ENCODE measurements around the gene SDK2.

DNA sequence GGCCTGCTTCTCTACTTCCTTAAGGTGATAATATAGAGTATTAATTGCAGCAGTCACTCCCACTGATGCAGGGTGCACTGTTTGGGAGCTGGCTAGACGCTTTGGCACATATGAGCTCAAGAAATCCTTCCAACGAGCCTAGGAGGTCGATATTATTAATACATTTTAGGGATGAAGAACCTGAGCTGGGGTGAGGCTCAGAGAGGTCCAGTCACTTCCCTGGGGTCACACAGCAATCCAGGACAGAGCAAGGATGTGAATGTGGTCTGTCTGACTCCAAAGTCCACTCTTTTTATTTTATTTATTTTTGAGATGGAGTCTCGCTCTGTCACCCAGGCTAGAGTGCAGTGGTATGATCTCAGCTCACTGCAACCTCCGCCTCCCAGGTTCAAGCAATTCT is 176.0 kb downstream of the SDK2 start:
- TF ChIP-seq CTCF (conservative IDR thresholded peaks at IDR 0.05 in 1 of 2, IDR thresholded peaks at IDR 0.05 in 1 of 2; ENCODE audit: extremely low read depth in 1 of 2, insufficient read depth in 1 of 2, low read depth in 1 of 2, low read length in 2 of 2), result no peak
- no peak for TF ChIP-seq EZH2 (IDR thresholded peaks at IDR 0.05; ENCODE audit: borderline replicate concordance, low read length)
